Measurements from ENCODE around the gene PCP4L1.

DNA sequence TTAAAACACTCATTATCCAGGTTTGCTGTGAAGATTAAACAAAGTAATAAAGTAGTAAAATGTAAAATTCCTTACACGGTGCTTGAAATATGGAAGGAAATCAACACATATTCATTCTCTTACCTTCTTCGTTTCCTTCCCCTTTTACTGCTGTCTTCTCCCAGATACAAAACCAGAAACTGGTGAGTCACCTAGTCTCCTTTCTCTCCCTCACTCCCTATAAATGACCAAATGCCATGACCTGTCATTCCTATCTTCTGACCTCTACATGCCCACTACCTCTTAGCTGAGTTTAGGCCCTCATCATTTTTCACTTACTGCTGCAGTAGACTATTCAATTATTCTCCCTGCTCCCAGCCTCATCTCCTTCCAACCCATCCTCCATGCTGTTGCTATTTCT is 16.2 kb upstream of the PCP4L1 start:
- TF ChIP-seq POLR2A (IDR thresholded peaks at IDR 0.05) = no peak
- TF ChIP-seq, protein P1, sequence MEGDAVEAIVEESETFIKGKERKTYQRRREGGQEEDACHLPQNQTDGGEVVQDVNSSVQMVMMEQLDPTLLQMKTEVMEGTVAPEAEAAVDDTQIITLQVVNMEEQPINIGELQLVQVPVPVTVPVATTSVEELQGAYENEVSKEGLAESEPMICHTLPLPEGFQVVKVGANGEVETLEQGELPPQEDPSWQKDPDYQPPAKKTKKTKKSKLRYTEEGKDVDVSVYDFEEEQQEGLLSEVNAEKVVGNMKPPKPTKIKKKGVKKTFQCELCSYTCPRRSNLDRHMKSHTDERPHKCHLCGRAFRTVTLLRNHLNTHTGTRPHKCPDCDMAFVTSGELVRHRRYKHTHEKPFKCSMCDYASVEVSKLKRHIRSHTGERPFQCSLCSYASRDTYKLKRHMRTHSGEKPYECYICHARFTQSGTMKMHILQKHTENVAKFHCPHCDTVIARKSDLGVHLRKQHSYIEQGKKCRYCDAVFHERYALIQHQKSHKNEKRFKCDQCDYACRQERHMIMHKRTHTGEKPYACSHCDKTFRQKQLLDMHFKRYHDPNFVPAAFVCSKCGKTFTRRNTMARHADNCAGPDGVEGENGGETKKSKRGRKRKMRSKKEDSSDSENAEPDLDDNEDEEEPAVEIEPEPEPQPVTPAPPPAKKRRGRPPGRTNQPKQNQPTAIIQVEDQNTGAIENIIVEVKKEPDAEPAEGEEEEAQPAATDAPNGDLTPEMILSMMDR (IDR thresholded peaks at IDR 0.05) = no peak
